OCI-LY1 (cell line): ENCODE results near the gene PIGV.

Experiments
- H2AFZ ChIP-seq: fragments of 200-600 bp; sonication (generic), shearing (Covaris generic); 2 replicates; pipeline ENCODE4 v1.6.0; 2014; ENCODE audit warnings: antibody characterized with exemption, mild to moderate bottlenecking, low read length
- H3F3A ChIP-seq: fragments of 200-600 bp; sonication (generic), shearing (Covaris generic); 2 replicates; pipeline ENCODE4 v1.6.0; 2014; ENCODE audit warnings: mild to moderate bottlenecking, antibody characterized with exemption, low read length, moderate library complexity; ENCODE audit not compliant: insufficient read depth
- H3K27ac ChIP-seq: fragments of 200-600 bp; sonication (generic); 2 replicates; pipeline ENCODE4 v1.5.1; 2014; ENCODE audit warnings: low read length, mixed run types, mild to moderate bottlenecking, low read depth; ENCODE audit not compliant: poor library complexity, severe bottlenecking
- H3K27me3 ChIP-seq: fragments of 200-600 bp; sonication (generic); 2 replicates; pipeline ENCODE4 v1.6.0; 2014; ENCODE audit warnings: antibody characterized with exemption, mild to moderate bottlenecking, low read length, moderate library complexity; ENCODE audit not compliant: insufficient read depth
- H3K36me3 ChIP-seq: fragments of 200-600 bp; sonication (generic); 2 replicates; pipeline ENCODE4 v1.6.1; 2014; ENCODE audit warnings: mild to moderate bottlenecking, antibody characterized with exemption, low read length, moderate library complexity, mixed read lengths; ENCODE audit not compliant: insufficient read depth
- H3K4me1 ChIP-seq: fragments of 200-600 bp; sonication (generic); 2 replicates; pipeline ENCODE4 v1.5.1; 2014; ENCODE audit warnings: mild to moderate bottlenecking, low read length, moderate library complexity; ENCODE audit not compliant: insufficient read depth, severe bottlenecking
- H3K4me2 ChIP-seq: fragments of 200-600 bp; sonication (generic), shearing (Covaris generic); 2 replicates; pipeline ENCODE4 v1.6.1; 2014; ENCODE audit warnings: low read length
- H3K4me3 ChIP-seq: fragments of 200-600 bp; sonication (generic); 2 replicates; pipeline ENCODE4 v1.5.1; 2014; ENCODE audit warnings: low read length, low read depth, mild to moderate bottlenecking, mixed read lengths; ENCODE audit not compliant: poor library complexity, severe bottlenecking
- H3K79me2 ChIP-seq: fragments of 200-600 bp; shearing (Covaris generic); 2 replicates; pipeline ENCODE4 v1.6.1; 2016; ENCODE audit warnings: mixed run types, low read length, mixed read lengths; ENCODE audit not compliant: insufficient read depth
- H3K9ac ChIP-seq: fragments of 200-600 bp; sonication (generic), shearing (Covaris generic); 2 replicates; pipeline ENCODE4 v1.6.1; 2014; ENCODE audit warnings: mild to moderate bottlenecking, low read length, mixed read lengths
- H3K9me2 ChIP-seq: fragments of 200-600 bp; sonication (generic), shearing (Covaris generic); 2 replicates; pipeline ENCODE4 v1.6.1; 2014; ENCODE audit warnings: low read depth, mild to moderate bottlenecking, low read length, mixed read lengths
- H3K9me3 ChIP-seq: fragments of 200-600 bp; shearing (Covaris generic); 2 replicates; pipeline ENCODE4 v1.6.1; 2014; ENCODE audit warnings: low read length, mixed read lengths
- H4K20me1 ChIP-seq: fragments of 200-600 bp; sonication (generic), shearing (Covaris generic); 2 replicates; pipeline ENCODE4 v1.6.0; 2016; ENCODE audit warnings: mild to moderate bottlenecking, low read length; ENCODE audit not compliant: insufficient read depth
- EZH2 ChIP-seq: fragments of 200-600 bp; sonication (generic), shearing (Covaris generic); IDR thresholded peaks from 2 replicates; pipeline ENCODE4 v1.8.0; 2017; ENCODE audit warnings: borderline replicate concordance, mixed run types, mild to moderate bottlenecking, antibody characterized with exemption, low read length, moderate library complexity, mixed read lengths
- TF ChIP-seq, protein P1 (sequence below): fragments of 200-600 bp; sonication (generic), shearing (Covaris generic); IDR thresholded peaks from 2 replicates; pipeline ENCODE4 v1.5.1; 2017; ENCODE audit warnings: mild to moderate bottlenecking, antibody characterized with exemption, low read length, moderate library complexity, mixed read lengths

Gene PIGV

GRCh38 chr1:26771285-26771642, 16.5 kb upstream of the PIGV start:
- TF ChIP-seq, protein P1, sequence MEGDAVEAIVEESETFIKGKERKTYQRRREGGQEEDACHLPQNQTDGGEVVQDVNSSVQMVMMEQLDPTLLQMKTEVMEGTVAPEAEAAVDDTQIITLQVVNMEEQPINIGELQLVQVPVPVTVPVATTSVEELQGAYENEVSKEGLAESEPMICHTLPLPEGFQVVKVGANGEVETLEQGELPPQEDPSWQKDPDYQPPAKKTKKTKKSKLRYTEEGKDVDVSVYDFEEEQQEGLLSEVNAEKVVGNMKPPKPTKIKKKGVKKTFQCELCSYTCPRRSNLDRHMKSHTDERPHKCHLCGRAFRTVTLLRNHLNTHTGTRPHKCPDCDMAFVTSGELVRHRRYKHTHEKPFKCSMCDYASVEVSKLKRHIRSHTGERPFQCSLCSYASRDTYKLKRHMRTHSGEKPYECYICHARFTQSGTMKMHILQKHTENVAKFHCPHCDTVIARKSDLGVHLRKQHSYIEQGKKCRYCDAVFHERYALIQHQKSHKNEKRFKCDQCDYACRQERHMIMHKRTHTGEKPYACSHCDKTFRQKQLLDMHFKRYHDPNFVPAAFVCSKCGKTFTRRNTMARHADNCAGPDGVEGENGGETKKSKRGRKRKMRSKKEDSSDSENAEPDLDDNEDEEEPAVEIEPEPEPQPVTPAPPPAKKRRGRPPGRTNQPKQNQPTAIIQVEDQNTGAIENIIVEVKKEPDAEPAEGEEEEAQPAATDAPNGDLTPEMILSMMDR = no peak
- no peaks in the 10 kb centered on the region for H3K9me2 ChIP-seq
- H3K4me1 ChIP-seq = no peaks in the 10 kb centered on the region
- peaks cover 100% of the 10 kb centered on the region for H3K36me3 ChIP-seq
- H3K27ac ChIP-seq = no peak overlapping the region
- H3K27me3 ChIP-seq = no peaks in the 10 kb centered on the region
- H3K9ac ChIP-seq = no peak overlapping the region
- no peaks in the 10 kb centered on the region for H4K20me1 ChIP-seq
- no peak overlapping the region for H3K4me2 ChIP-seq
- H3K79me2 ChIP-seq = no peaks in the 10 kb centered on the region
- no peaks in the 10 kb centered on the region for H3K9me3 ChIP-seq
- no peak overlapping the region for H3K4me3 ChIP-seq
- H2AFZ ChIP-seq = no peak overlapping the region
- H3F3A ChIP-seq = no peaks in the 10 kb centered on the region

- no peaks in the 10 kb centered on the region for H3K79me2 ChIP-seq
- H3K9ac ChIP-seq = no peak overlapping the region
- H2AFZ ChIP-seq = no peak overlapping the region
- no peaks in the 10 kb centered on the region for H3K9me3 ChIP-seq
- H3K27ac ChIP-seq = no peak overlapping the region
- H3K27me3 ChIP-seq = no peaks in the 10 kb centered on the region
- no peak overlapping the region for H3K4me3 ChIP-seq
- H3K4me1 ChIP-seq = no peaks in the 10 kb centered on the region
- no peak overlapping the region for H3K4me2 ChIP-seq
- no peak for TF ChIP-seq EZH2
- TF ChIP-seq, protein P1 = no peak
- H3K36me3 ChIP-seq = peaks cover 100% of the 10 kb centered on the region
- no peaks in the 10 kb centered on the region for H3K9me2 ChIP-seq
- no peaks in the 10 kb centered on the region for H3F3A ChIP-seq
- H4K20me1 ChIP-seq = no peaks in the 10 kb centered on the region
These were observed 16.0 kb upstream of the PIGV start for GRCh38 chr1:26771643-26772321.

DNA sequence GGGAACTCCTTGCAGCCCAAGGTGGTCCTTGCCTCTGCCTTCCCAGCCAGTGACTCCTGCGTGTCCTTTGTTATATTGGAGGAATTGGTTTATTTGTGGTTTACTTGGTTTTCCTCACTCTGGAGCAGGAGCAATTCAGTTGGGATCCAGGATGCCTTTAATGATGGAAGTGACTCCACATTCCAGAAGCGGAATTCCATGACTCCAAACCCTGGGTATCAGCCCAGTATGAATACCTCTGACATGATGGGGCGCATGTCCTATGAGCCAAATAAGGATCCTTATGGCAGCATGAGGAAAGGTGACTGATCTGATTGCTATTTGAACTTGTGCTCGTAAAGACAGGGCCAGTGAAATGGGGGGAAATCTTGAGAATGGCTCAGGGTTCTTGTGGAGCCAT, 15.1 kb upstream of the PIGV start:
- TF ChIP-seq, protein P1 = no peak
- no peak for TF ChIP-seq EZH2
- no peak overlapping the region for H2AFZ ChIP-seq
- no peak overlapping the region for H3K9ac ChIP-seq
- no peaks in the 10 kb centered on the region for H4K20me1 ChIP-seq
- H3K4me3 ChIP-seq = no peak overlapping the region
- peaks cover 100% of the 10 kb centered on the region for H3K36me3 ChIP-seq
- H3K4me2 ChIP-seq = no peak overlapping the region
- H3K79me2 ChIP-seq = no peaks in the 10 kb centered on the region
- no peaks in the 10 kb centered on the region for H3F3A ChIP-seq
- H3K4me1 ChIP-seq = no peaks in the 10 kb centered on the region
- H3K27ac ChIP-seq = no peak overlapping the region
- H3K27me3 ChIP-seq = no peaks in the 10 kb centered on the region
- no peaks in the 10 kb centered on the region for H3K9me2 ChIP-seq
- no peaks in the 10 kb centered on the region for H3K9me3 ChIP-seq
